HG03432 (cell line): ENCODE data around the gene PARD6A.
"Not testable (repeated sequence)": the region's sequence is repeated elsewhere in the genome, so short reads cannot be mapped to it uniquely, and the experiment has no call there.

Experiments used
- ATAC-seq: cut with Tn5 transposase; IDR thresholded peaks from one replicate; pipeline ENCODE4 v1.9.1; 2021; ENCODE audit warnings: mild to moderate bottlenecking, moderate library complexity; ENCODE audit not compliant: unreplicated experiment

The PARD6A gene

DNA sequence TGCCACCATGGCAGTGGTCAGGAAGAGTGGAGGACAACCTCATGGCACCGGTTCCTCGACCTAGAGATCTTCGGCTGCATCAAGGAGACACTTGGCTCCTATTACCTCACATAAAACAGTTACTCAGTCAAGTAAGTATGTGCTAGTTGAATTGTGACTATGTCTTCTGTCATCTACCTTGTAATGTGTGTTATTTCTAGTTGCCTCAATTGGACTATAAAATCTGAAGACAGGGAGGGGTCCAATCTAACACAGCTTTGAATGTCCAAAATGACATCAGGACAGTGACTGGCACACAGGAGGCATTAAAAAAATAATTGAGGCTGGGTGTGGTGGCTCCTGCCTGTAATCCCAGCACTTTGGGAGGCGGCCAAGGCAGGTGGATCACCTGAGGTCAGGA, 23.0 kb downstream of the PARD6A start:
- ATAC-seq: no peak

DNA sequence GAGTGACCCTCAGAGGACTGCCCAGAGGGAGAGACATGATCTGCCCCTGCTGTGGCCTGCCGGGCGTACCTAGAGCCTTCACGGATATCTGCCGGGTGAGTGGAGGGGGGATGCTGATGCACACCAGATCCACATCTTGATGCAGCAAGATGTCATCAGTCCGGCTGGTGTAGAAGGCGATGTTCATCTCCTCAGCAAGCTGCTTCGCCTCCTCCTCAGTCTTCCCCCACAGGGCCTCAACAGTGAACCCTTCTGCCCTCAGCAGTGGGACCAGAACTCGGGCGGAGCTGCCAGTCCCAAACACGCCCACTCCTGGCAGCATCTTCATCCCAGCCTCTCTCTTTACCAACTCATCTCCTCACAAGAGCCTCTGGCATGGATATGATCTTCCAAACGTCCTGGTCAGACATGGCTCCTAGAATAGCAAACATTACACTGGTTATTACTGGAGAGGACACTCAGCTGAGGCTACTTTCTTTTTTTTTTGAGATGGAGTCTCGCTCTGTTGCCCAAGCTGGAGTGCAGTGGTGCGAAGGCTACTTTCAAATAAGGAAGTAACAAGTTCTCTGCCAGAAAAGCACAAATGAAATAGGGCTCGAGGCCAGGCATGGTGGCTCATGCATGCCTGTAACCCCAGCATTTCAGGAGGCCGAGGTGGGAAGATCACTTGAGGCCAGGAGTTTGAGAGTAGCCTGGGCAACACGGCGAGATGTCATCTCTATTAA, 24.8 kb downstream of the PARD6A start:
- ATAC-seq: no peak

DNA sequence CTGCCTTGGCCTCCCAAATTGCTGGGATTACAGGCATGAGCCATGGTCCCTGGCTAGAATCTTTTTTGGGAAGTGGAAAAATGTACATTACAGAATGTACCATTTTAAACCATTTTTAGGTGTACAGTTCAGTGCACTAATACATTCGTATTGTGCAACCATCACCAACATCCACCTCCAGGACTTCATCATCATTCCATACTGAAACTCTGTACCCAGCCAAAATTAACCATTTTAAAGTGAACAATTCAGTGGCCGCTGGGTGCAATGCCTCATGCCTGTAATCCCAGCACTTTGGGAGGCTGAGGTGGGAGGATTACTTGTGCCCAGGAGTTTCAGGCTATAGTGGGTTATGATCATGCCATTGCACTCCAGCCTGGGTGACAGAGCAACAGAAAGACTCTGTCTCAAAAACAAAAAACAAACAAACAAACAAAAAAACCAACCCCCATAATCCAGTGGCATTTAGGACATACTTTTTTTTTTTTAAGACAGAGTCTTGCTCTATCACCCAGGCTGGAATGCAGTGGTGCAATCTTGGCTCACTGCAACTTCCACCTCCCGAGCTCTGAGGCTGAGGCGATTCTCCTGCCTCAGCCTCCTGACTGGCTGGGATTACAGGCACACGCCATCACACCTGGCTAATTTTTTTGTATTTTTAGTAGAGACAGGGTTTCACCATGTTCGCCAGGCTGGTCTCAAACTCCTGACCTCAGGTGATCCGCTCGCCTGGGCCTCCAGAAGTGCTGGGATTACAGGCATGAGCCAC, 32.9 kb downstream of the PARD6A start:
- not testable (repeated sequence) for ATAC-seq

DNA sequence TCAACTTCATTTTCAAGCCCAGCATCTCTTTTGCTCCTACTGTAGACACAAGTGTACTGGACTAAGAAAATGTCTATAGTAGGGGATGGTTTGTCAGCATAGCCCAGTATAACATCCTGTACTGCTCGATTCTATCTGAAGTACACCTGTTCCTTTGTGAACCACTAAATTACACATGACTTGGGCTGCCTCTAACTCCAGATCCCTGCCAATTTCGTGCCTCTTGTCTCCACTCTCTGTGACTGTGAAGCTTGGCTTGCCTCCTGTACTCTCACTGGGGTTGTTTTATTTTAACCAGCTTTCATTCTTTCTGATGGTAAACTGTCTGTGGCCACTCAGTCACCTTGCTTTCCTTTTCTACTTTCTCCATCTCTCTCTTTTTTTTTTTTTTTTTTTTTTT, 33.9 kb downstream of the PARD6A start:
- ATAC-seq: no peak

DNA sequence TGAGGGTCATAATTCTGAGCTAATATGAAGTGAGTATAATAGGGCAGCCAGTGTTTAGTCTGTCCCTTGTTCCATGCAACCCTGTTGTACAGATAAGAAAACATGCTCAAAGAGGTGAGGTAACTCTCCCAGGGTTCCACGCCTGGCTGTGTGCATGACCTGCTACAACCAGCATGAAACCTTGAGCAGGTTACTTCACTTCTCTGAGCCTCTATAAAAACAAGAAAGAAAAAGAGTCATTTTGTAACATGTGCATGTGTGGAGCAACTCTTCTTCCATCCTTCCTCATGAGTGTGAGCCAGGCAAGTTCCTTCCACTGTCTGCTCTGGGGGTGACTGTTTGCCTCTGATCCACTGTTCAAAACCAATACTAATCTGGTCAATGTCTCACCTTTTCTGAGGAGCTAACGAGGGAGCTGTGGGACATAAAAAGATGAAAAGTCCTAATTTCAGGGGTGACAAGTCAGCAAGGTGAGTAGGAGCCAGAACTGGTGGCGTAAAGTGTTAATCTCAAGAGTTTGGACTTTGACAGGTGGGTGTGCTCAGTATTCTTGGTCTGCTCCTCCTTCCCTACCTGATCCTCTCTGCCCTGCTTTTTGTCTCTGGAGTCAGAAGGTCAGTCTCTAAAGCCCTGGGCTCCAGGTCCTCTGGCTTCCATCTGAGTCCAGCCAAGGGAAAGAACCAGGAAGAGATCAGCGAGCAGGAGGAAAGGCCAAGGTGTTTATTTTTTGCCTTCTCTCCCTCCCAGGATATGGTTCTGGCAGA, 36.8 kb downstream of the PARD6A start:
- ATAC-seq: no peak

DNA sequence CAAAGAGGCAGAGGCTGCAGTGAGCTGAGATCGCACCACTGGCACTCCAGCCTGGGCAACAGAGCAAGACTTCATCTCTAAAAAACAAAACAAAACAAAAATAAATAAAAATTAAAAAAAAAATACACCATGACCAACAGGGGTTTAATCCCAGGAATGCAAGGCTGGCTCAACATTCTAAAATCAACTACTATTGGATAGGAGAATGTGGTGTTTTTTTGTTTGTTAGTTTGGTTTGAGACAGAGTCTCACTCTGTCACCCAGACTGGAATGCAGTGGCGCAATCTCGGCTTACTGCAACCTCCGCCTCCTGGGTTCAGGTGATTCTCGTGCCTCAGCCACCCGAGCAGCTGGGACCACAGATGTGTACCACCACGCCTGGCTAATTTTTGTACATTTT, 38.5 kb downstream of the PARD6A start:
- no peak for ATAC-seq

DNA sequence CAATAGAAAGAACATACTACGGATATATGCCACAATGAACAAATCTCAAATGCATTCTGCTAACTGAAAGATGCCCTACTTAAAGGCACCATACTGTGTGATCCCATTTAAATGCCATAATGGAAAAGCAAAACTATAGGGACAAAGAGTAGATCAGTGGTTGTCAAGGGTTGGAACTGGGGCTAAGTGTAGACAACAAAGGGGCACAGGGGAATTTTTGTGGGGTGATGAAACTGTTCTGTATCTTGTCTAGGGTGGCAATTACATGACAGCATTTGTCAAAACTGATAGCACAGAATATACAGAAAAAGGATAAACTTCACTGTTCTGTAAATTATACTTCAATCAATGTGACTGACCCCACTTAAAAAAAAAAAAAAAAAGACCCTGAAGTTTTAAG, 40.7 kb downstream of the PARD6A start:
- ATAC-seq: no peak

DNA sequence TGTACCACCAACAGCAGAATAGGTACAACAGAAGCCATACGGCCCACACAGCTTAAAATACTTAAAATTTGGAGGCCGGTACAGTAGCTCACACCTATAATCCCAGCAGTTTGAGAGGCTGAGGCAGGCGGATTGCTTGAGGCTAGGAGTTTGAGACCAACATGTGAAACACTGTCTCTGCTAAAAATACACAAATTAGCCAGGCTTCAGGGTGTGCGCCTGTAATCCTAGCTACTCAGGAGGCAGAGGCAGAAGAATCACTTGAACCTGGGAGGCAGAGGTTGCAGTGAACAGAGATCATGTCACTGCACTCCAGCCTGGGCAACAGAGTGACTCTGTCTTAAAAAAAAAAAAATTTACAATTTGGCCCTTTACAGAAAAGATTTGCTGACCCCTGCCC, 41.4 kb downstream of the PARD6A start:
- ATAC-seq: no peak

DNA sequence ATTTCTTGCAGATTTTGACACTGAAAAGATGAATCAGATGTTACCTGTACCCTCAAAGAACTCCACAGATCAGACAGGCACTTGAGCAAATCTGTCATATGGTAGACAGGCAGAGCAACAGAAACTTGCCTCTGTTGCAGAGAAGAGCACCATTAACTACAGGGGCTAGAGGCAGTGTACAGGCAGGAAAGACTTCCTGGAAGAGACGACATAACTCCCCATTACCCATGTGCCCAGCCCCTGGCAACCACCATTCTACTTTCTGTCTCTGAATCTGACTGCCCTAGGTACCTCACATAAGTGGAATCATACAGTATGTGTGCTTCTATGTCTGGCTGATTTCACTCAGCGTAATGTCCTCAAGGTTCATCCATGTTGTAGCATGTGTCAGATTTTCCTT, 42.9 kb downstream of the PARD6A start:
- no peak for ATAC-seq

DNA sequence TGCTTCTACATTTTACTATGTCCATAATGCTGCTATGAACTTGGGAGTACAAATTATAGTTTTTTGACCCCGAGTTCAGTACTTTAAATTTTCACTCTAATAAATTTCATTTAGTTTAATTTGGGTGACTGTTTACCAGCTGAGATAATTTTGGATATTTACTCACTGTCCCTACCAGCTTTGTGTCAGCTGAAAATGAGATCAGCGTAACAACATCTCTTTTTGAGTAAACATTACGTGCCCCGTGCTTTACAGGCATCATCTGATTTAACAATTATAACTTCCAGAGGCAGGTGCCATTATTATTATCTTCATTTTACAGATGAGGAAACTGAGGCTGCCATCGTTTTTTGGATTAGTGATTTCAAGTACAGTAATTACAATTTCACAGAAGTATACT, 43.4 kb downstream of the PARD6A start:
- no peak for ATAC-seq

DNA sequence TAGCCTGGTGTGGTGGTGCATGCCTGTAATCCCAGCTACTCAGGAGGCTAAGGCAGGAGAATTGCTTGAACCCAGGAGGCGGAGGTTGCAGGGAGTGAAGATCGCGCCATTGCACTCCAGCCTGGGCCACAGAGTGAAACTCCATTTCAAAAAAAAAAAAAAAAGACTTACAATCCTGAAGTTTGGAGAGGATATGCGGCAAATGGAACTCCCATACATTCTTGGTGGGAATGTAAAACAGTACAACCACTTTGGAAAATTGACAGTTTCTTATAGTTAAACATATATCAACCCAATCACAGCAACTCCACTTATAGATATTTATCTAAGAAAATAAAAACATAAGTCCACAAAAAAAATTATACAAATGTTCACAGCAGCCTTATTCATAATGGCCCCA, 46.5 kb downstream of the PARD6A start:
- ATAC-seq: no peak

DNA sequence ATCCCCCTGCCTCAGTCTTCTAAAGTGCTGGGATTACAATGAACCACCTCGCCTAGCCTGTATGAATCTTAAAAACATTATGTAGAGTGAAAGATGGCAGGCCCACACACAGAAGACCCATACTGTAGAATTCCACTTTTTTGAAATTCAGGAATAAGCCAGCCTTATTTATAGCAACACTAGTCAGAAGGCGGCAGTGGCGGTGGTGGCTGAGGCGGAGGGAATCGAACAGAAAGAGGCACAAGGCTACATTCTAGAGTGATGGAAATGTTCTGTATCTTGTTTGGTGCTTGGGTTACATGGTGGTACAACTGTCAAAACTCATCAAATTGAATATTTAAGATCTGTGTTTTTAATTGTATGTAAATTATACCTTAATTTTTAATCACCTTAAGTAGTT, 47.0 kb downstream of the PARD6A start:
- no peak for ATAC-seq

DNA sequence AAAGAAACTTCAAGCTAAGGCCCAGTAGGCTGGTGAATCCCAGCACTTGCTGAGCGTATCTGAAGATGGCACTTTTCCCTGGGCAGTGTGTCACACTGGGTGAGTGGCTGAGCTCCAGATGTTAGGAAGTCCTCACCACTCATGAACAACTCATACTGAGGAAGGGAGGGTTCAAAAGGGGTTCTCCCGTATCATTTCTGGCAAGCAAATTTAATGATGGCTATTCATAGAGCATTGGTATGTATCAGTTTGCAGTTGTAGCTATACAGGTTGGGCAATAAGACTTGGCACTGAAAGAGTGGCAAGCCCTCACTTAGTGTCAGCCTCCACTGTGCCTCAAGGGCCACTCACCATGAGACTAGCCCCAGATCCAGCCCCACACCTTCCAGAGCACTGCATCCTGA, 47.6 kb downstream of the PARD6A start:
- no peak for ATAC-seq

DNA sequence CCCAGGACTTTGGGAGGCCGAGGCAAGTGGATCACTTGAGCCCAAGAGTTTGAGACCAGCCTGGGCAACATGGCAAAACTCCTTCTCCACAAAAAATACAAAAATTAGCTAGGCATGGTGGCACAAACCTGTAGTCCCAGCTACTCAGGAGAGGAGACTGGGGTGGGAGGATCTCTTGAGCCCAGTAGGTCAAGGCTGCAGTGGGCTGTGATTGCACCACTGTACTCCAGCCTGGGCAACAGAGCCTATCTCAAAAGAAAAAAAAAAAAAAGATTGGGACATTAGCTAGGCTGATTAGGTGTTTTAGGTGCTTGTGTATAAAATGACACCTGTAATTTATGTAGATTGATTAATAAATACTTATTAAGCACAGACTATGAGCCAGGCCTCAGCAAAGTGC, 48.3 kb downstream of the PARD6A start:
- no peak for ATAC-seq

DNA sequence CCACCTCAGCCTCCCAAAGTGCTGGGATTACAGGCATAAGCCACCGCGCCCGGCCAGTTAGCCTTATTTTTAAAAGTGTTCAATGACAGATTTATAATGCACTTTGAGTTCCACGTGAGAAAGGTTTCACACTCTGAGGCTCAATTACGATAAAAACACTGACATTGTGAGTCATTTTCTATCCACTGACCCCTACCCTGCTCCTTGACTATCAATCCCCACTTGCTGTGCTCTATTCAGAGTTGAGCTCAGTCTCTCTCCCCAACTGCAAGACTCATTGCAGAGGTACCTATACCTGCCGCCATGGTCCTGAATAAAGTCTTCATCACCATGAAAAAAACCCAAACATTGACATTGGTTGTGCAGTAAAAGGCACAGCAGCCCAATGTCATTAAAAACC, 49.8 kb downstream of the PARD6A start:
- ATAC-seq: no peak
